Fibroblast of villous mesenchyme (primary cell): Measurements from ENCODE around the gene SHISA6. TPM values are rescaled to one million over a fixed set of nuclear protein-coding genes. Genes with fewer than 3 reads are reported as not detected.

ENCODE experiments used
- DNase-seq: peaks from one replicate; pipeline ENCODE4 v3.0.0-alpha.2; 2010; ENCODE audit warnings: low read depth
- H3K4me3 ChIP-seq: 2 replicates; pipeline ENCODE4 v1.5.1; 2011; ENCODE audit warnings: low read depth, mild to moderate bottlenecking, low read length
- total RNA-seq: library from RNA; depleted of rRNA; stranded (reverse); fragments of >200 nt; gene quantifications from 2 replicates; pipeline ENCODE4 v1.2.3, GENCODE V29; 2012
- TF ChIP-seq, protein P1 (sequence below): IDR thresholded peaks from 2 replicates; pipeline ENCODE4 v1.5.1; 2012; ENCODE audit warnings: low read depth, mild to moderate bottlenecking, low read length; ENCODE audit not compliant: insufficient read depth

The SHISA6 gene
- total RNA-seq, 1 donor = not detected

DNA sequence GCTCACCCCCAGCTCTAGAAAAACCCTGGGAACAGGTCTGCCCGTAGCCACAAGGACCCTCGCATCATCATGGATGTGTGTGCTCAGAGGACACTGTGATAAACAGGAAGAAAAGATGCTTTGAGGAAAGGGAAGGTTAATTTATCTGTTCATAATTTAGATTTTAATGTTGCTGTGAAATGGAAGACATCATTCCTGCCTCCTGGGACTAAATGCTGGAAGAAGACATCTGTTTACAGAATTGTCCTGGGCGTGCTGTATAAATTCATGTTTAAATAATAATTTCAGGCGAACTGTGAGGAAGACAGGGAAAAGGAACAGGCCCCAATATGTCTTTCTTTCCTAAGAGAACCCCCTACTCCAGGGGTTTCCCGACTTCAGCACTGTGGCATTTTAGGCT, 112.6 kb downstream of the SHISA6 start:
- no peak for DNase-seq
- TF ChIP-seq, protein P1, sequence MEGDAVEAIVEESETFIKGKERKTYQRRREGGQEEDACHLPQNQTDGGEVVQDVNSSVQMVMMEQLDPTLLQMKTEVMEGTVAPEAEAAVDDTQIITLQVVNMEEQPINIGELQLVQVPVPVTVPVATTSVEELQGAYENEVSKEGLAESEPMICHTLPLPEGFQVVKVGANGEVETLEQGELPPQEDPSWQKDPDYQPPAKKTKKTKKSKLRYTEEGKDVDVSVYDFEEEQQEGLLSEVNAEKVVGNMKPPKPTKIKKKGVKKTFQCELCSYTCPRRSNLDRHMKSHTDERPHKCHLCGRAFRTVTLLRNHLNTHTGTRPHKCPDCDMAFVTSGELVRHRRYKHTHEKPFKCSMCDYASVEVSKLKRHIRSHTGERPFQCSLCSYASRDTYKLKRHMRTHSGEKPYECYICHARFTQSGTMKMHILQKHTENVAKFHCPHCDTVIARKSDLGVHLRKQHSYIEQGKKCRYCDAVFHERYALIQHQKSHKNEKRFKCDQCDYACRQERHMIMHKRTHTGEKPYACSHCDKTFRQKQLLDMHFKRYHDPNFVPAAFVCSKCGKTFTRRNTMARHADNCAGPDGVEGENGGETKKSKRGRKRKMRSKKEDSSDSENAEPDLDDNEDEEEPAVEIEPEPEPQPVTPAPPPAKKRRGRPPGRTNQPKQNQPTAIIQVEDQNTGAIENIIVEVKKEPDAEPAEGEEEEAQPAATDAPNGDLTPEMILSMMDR = no peak
- H3K4me3 ChIP-seq = no peak overlapping the region

DNA sequence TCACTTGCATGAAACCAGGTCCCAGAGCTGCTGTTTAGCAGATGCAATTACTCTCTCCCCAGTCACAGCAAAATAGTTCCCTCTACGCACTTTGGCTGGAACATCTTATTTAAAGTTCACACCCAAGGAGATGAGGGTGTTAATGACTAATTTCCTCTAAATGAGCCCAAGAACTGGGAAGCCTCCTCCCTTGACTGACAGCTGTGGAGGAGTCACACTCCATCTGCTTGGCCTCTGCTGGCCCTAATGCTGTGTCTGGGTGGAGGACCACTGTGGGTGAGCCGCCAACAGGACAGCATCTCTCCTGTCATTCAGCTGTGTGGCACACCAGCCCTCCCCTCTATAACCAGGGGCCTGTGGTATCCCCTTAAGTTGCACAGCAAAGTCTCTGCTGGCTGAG, 115.4 kb downstream of the SHISA6 start:
- no peak for DNase-seq
- TF ChIP-seq, protein P1 = no peak

DNA sequence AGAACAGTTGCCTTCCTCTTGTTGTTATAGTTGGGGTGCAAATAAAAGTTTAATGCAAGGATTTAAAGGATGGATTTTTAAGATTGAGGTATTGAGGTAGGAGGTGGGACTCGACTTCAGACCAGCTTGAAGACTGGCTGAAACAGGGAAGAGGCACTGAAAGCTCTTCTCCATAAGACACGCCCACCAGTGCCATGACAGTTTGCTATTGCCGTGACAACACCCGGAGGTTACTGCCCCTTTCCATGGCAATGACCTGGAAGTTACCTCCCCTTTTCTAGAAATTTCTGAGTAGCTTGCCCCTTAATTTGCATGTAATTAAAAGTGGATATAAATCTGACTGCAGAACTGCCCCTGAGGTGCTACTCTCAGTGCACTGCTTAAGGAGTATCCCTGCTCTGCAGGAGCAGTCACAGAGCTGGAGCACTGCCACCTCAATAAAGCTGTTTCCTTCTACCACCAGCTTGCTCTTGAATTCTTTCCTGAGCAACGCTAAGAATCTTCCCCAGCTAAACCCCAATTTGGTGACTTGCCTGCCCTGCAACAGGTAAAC, 122.6 kb downstream of the SHISA6 start:
- H3K4me3 ChIP-seq = no peak overlapping the region
- TF ChIP-seq, protein P1 = no peak
- no peak for DNase-seq

More for the DNA sequence above, 115.4 kb downstream of the SHISA6 start:
- H3K4me3 ChIP-seq = no peak overlapping the region

DNA sequence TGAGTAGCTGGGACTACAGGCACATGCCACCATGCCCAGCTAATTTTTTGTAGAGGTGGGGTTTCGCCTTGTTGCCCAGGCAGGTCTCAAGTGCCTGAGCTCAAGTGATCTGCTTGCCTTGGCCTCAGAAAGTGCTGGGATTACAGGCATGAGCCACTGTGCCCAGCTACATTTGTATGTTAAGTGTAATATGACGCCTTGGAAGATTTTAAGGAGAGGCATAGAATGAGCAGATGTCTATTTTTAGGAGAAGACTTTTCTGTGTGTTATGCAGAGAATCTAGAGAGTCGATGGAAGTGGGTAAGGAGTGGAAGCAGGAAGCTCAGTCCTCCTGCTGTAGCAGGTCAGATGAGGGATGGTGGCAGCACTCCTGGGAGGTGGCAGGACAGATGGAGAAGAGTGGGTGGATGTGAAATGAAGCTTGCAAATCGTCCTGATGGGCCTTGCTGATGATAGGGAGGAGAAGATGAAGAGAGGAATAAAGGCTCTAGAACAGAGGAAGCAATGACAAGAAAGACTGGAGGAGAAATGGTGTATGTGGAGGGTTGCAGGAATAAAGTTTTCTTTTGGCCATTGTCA, 125.3 kb downstream of the SHISA6 start:
- TF ChIP-seq, protein P1 = no peak
- DNase-seq = no peak
- H3K4me3 ChIP-seq = no peak overlapping the region

DNA sequence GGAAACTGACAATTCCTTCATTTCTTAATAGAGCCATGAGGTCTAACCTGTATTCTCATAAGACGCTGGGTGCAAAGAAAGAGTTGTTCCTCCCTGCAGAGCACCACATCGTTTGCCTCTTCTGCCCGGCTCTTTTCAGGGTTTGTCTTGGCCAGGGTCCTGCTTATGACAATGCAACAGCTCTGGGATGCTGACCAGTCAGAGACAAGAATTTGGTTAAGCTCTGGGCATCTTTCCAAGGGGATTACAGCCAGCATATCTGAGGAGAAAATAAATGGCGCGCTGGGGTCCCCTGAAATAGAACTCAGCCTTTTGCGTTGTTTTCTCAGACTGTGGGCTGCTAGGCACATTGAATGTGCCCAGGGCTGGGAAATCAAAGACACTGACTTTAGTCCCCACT, 128.6 kb downstream of the SHISA6 start:
- TF ChIP-seq, protein P1 = no peak
- no peak for DNase-seq
- no peak overlapping the region for H3K4me3 ChIP-seq

DNA sequence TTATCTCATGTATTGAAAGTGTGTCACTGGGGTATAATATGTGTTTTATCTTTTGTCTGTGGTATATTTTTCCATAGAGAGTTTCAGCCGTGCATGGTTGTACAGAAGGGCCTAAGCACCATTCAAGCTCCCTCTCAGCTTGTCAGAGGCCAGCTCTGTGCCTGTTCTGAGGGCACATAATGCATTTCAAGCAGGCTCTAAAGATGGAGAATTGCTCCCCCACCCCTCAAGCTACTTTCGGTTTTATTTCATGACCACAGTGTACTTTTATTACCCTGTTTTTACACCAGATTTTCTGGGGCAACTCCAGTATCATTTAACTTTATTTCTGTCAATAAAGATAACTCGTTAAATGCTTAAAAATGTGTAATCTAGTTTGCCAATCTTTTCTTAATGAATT, 131.7 kb downstream of the SHISA6 start:
- H3K4me3 ChIP-seq = no peak overlapping the region
- DNase-seq = no peak
- TF ChIP-seq, protein P1 = no peak

DNA sequence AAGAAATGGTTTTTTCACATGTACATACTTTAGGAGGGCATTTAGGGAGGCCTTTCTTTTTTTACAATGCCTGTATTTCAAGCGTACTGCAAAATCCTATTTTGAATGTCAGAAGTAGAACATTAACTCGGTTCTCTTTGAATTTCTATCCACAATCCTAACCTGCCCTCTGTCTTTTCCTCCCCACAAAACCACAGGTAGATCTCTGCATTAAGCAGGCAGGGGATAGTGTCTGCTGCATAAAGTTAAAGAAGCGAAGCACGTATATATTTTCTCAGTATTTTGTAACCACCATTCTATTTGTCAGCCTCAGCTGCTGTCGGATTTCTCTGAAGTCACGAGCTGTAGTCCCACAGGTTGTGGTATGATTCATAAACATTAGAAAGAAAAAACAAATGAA, 137.5 kb downstream of the SHISA6 start:
- DNase-seq = no peak
- TF ChIP-seq, protein P1 = no peak
- no peak overlapping the region for H3K4me3 ChIP-seq
